NCI-H82 treated with DMSO at 0.1 percent for 48 hours (cell line): Measurements from ENCODE around the gene HHATL.

Experiments
- DNase-seq: peaks from one replicate; lab custom pipeline; 2025; ENCODE audit not compliant: unreplicated experiment; lab: John Stamatoyannopoulos, UW

Gene HHATL

GRCh38 chr3:42702066-42702951, at the start of gene HHATL:
Gene HHATL, minus strand, starts transcription at chr3:42702798. Its CDS starts 1,972 bp downstream, at chr3:42700826.
- no peak for DNase-seq

- no peak for DNase-seq
These were observed 49.0 kb upstream of the HHATL start for GRCh38 chr3:42751609-42752008.

GRCh38 chr3:42750834-42751233, 48.2 kb upstream of the HHATL start:
- DNase-seq, result no peak

GRCh38 chr3:42749753-42750231, 47.2 kb upstream of the HHATL start:
- no peak for DNase-seq

- no peak for DNase-seq
These were observed 46.6 kb upstream of the HHATL start for GRCh38 chr3:42749025-42749752.

- no peak for DNase-seq
These were observed 45.0 kb upstream of the HHATL start for GRCh38 chr3:42747581-42747980.

- DNase-seq, result no peak
These were observed 44.2 kb upstream of the HHATL start for GRCh38 chr3:42746455-42747450.

GRCh38 chr3:42745776-42746454, 43.3 kb upstream of the HHATL start:
- DNase-seq, result no peak

- DNase-seq, result no peak
These were observed 42.7 kb upstream of the HHATL start for GRCh38 chr3:42745291-42745745.

- DNase-seq, result no peak
These were observed 40.8 kb upstream of the HHATL start for GRCh38 chr3:42743204-42743995.

- DNase-seq, result no peak
These were observed 40.1 kb upstream of the HHATL start for GRCh38 chr3:42742688-42743087.

- DNase-seq, result no peak
These were observed 39.7 kb upstream of the HHATL start for GRCh38 chr3:42742259-42742658.

- DNase-seq, result no peak
These were observed 39.2 kb upstream of the HHATL start for GRCh38 chr3:42741796-42742195.

- DNase-seq, result no peak
These were observed 37.0 kb upstream of the HHATL start for GRCh38 chr3:42739401-42740158.

- no peak for DNase-seq
These were observed 33.9 kb upstream of the HHATL start for GRCh38 chr3:42736531-42736930.

- DNase-seq, result no peak
These were observed 33.5 kb upstream of the HHATL start for GRCh38 chr3:42736081-42736480.

- DNase-seq, result no peak
These were observed 33.0 kb upstream of the HHATL start for GRCh38 chr3:42735615-42736014.

GRCh38 chr3:42735019-42735418, 32.4 kb upstream of the HHATL start:
- no peak for DNase-seq
